ENCODE measurements around the gene TNFRSF14.
"Not testable (repeated sequence)": the region's sequence is repeated elsewhere in the genome, so short reads cannot be mapped to it uniquely, and the experiment has no call there.

The TNFRSF14 gene

GRCh38 chr1:2567083-2567679 is 11.0 kb downstream of the TNFRSF14 start:
- no peak for DNase-seq (ENCODE audit: low read depth, low spot score)

- not testable (repeated sequence) for DNase-seq (ENCODE audit: low read depth, low spot score)
These were observed 12.1 kb downstream of the TNFRSF14 start for GRCh38 chr1:2568187-2568816.

- DNase-seq (ENCODE audit: low read depth, low spot score) = no peak
These were observed 12.9 kb downstream of the TNFRSF14 start for GRCh38 chr1:2569060-2569459.

GRCh38 chr1:2569703-2570102 is 13.5 kb downstream of the TNFRSF14 start:
- not testable (repeated sequence) for DNase-seq (ENCODE audit: low read depth, low spot score)

GRCh38 chr1:2570332-2570731 is 14.2 kb downstream of the TNFRSF14 start:
- no peak for DNase-seq (ENCODE audit: low read depth, low spot score)

GRCh38 chr1:2571348-2571747 is 15.2 kb downstream of the TNFRSF14 start:
- no peak for DNase-seq (ENCODE audit: low read depth, low spot score)

GRCh38 chr1:2573250-2573920 is 17.2 kb downstream of the TNFRSF14 start:
- DNase-seq (ENCODE audit: low read depth, low spot score) = no peak

GRCh38 chr1:2574350-2574749 is 18.2 kb downstream of the TNFRSF14 start:
- no peak for DNase-seq (ENCODE audit: low read depth, low spot score)

- DNase-seq (ENCODE audit: low read depth, low spot score) = no peak
These were observed 19.9 kb downstream of the TNFRSF14 start for GRCh38 chr1:2575801-2576663.

GRCh38 chr1:2577565-2578075 is 21.4 kb downstream of the TNFRSF14 start:
- DNase-seq (ENCODE audit: low read depth, low spot score) = not testable (repeated sequence)

GRCh38 chr1:2578758-2579118 is 22.6 kb downstream of the TNFRSF14 start:
- DNase-seq (ENCODE audit: low read depth, low spot score) = no peak

- no peak for DNase-seq (ENCODE audit: low read depth, low spot score)
These were observed 24.5 kb downstream of the TNFRSF14 start for GRCh38 chr1:2580691-2581090.

- DNase-seq (ENCODE audit: low read depth, low spot score) = no peak
These were observed 26.2 kb downstream of the TNFRSF14 start for GRCh38 chr1:2582391-2582790.

GRCh38 chr1:2583331-2583791 is 27.2 kb downstream of the TNFRSF14 start:
- DNase-seq (ENCODE audit: low read depth, low spot score) = no peak

GRCh38 chr1:2583871-2584351 is 27.7 kb downstream of the TNFRSF14 start:
- no peak for DNase-seq (ENCODE audit: low read depth, low spot score)

- no peak for DNase-seq (ENCODE audit: low read depth, low spot score)
These were observed 28.6 kb downstream of the TNFRSF14 start for GRCh38 chr1:2584686-2585317.

- no peak for DNase-seq (ENCODE audit: low read depth, low spot score)
These were observed 29.3 kb downstream of the TNFRSF14 start for GRCh38 chr1:2585318-2586092.

- peak; percentile 97 for DNase-seq (ENCODE audit: low read depth, low spot score)
These were observed 30.2 kb downstream of the TNFRSF14 start, which contains the start of gene PRXL2B for GRCh38 chr1:2586154-2587070. Gene PRXL2B (plus strand): TSS chr1:2586777. CDS start chr1:2586886, 109 bp downstream.

Measured in smooth muscle cell of the brain vasculature (primary cell).